HG02870 (cell line): ENCODE results near the gene CEP350.
"Not testable (repeated sequence)": the region's sequence is repeated elsewhere in the genome, so short reads cannot be mapped to it uniquely, and the experiment has no call there.

ENCODE experiments used
- ATAC-seq: cut with Tn5 transposase; IDR thresholded peaks from one replicate; pipeline ENCODE4 v1.9.1; 2021; ENCODE audit warnings: mild to moderate bottlenecking, moderate library complexity; ENCODE audit not compliant: unreplicated experiment

Gene CEP350

DNA sequence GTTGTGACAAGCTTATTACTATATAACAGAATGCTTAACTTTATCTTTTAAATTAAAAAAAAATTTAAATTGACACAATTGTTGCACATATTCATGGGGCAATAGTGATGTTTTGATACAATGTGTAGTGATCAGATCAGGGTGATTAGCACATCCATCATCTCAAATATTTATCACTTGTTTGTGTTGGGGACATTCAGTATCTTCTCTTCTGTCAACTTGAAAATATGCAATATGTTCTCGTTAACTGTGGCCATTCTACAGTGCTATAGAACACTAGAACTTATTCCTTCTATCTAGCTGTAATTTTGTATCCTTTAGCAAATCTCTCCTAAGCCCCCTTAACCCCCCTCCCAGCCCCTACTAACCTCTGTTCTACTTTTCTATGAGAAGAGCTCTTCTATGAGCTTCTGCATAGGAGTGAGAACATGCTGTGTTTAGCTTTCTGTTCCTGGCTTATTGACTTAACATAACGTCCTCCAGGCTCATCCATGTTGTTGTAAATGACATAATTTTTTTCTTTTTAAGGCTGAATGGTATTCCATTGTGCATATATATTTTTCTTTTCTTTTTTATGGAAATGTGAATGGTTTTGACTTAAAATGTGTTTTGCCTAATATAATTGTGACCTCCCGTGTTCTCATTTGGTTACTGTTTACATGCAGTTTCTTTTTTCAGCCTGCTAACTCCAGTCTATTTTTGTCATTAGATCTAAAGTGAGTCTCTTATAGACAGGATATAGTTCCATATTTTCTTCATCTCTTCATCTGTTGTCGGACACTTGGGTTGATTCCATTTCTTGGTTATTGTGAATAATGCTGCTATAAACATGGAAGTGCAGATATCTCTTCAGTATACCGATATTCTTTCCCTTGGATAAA lies 23.8 kb downstream of the CEP350 start:
- ATAC-seq, result no peak

DNA sequence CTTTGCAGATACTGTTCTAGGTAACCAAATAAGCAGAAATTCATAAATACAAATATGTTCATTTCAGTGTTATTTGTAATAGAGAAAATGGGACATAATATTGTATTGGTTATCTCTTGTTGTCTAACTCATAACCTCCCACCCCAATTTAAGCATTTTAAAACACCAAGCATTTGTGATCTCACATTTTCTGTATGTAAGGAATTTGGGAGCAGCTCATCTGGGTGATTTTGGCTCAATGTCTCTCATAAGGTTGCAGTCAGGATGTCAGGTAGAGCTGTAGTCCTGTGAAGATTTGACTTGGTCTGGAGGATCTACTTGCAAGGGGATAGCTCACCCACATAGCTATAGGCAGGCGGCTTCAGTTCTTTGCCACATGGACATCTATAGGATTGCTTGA lies 29.5 kb downstream of the CEP350 start:
- no peak for ATAC-seq

DNA sequence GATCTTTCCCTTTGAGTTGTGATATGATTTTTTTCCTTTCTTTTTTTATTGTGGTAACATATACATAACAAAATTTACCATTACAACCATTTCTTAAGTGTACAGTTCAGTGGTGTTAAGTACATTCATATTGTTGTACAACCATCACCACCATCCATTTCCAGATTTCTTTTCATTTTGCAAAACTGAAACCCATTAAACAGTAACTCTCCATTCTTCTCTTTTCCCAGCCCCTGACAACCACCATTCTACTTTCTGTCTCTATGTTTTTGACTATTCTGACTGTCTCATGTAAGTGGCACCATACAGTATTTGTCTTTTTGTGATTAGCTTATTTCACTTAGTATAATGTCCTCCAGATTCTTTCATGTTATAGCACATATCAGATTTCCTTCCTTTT lies 30.3 kb downstream of the CEP350 start:
- ATAC-seq, result no peak

DNA sequence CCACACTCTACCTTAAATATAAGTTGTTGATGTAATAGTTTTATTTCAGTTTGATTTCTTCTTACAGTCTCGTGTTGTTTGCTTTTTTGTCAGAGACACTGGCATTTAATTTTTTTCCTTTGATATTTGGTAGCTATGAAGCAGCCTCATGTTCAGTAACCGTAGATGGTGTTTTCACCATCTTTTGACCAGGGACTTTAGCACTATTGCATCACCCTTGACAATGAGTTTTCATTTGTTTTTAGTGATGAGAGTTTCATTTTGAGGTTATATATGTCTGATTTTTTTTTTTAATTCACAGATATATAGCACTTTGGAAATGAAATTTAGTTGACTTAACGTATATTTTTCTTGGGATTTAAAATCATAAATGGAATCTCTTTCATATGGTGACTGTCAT lies 36.2 kb downstream of the CEP350 start:
- no peak for ATAC-seq

DNA sequence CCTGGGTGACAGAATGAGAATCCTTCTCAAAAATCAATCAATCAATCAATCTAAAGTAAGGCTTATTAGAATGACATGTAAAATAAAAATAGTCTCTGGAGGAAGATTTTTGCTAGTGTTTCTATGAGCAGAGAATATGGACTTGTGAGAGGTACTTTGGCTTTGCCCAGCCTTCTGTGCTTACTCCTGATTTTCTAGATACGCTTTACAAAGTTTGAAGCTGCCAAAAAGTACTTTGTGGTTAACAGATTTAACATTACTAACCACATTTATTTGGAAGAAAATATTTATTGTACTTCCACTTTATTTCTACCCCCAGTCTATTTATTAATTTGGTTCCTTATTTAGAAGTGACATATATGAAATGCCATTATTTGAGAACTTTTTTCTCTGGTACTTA lies 41.0 kb downstream of the CEP350 start:
- ATAC-seq, result no peak

DNA sequence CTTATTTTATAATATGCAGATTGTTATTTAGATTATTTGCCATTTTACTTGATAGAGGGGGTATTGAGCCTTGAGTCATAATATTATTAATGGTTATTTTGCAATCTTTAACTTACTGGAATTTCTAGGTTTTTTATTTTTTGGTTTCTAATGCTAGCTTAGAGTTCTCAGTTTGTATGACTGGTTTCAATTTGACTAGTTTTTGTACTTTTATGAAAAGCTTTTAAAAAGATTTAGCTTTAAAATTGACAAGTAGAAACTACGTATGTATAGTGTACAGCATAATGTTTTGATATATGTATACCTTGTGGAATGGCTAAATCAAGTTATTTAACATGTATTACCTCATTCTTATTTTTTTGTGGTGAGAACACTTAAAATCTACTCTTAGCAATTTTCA lies 41.5 kb downstream of the CEP350 start:
- ATAC-seq, result peak; percentile 74

DNA sequence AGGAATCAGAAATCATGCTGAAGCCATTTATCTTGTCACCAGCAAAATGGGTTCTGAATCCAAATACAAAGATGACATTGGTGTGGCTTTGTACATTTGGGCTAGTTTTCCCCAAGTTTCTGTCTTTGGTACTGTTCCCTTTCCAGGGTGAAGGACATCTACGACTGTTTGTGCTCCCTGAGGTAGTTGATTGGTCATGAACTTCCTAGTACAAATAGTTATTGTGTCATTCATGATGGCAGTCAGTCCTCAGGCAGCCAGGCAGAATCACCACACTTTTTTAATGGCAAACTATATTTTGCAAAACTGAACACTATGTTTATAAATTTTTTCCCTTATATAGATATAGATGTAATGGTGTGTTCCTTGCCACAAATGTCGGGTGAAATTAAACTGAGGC lies 46.0 kb downstream of the CEP350 start:
- no peak for ATAC-seq

DNA sequence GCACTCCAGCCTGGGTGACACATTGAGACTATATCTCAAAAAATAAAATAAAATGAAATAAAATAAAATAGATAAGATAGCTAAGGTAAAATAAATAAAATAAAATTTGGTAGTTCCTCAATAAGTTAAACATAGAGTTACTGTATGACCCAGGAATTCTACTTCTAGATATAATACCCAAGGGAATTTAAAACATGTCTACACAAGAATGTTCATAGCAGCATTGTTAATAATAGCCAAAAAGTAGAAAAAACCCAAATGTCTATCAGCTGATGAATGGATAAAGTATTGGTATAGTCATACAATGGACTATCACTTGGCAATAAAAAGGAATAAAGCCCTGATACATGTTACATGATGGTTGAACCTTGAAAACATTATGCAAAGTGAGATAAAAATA lies 47.8 kb downstream of the CEP350 start:
- ATAC-seq, result no peak

DNA sequence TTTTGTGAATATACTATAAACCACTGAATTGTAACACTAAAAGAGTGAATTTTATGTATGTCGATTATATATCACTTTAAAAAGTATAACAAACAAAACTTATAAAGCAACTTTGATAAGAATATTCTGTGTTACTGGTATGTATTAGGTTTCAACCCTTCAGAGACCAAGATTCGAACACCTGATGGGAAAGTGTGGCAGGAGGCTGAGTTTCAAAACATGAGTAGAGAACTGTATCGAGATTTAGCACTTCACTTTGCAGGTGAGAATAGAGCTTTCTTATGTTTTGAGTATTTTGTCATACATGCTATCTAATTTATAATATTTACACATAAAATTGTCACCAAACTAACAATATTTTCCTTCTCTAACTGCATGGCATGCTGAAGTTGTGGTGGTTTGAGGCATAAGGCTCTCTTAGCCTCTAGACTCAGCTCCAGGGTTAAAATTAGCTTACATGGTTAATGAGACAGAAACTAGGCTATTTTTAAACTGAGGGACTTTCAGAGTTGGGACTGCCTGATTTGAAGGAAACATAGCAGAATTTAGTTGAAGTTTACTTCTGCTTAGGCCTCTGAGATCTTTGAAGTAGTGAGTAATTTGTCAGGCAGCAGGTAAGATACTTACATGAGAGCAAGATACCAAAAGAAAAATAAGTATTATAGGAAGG lies 48.6 kb downstream of the CEP350 start:
- ATAC-seq, result peak; percentile 87

DNA sequence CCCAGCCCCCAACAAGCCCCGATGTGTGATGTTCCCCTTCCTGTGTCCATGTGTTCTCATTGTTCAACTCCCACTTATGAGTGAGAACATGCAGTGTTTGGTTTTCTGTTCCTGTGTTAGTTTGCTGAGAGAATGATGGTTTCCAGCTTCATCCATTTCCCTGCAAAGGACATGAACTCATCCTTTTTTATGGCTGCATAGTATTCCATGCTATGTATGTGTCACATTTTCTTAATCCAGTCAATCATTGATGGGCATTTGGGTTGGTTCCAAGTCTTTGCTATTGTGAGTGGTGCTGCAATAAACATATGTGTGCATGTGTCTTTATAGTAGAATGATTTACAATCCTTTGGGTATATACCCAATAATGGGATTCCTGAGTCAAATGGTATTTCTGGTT lies 52.2 kb downstream of the CEP350 start:
- ATAC-seq, result not testable (repeated sequence)

DNA sequence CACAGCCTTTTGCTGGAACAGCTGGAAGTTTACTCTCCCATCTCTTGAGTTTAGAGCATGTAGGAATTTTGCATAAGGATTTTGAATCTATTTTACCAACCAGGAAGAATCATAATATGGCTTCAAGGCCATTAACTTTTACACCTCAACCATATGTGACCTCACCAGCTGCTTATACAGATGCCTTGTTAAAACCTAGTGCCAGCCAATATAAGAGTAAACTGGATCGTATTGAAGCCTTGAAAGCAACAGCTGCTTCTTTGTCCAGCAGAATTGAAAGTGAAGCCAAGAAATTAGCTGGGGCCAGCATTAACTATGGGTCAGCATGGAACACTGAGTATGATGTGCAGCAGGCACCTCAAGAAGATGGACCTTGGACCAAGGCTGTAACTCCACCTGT lies 65.4 kb downstream of the CEP350 start:
- no peak for ATAC-seq

DNA sequence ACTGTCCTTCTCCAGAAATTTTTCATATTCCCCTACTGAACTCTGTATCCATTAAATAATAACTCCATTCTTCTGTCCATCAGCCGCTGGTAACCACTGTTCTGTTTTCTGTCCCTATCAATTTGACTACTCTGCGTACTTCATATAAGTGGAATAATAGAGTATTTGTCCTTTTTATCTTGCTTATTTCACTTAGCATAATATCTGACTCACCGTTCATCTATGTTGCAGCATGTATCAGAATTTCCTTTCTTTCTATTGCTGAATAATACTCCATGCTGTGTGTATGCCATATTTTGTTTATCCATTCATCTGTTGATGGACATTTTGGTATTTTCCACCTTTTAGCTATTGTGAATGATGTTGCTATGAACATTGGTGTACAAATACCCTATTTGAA lies 71.9 kb downstream of the CEP350 start:
- no peak for ATAC-seq

DNA sequence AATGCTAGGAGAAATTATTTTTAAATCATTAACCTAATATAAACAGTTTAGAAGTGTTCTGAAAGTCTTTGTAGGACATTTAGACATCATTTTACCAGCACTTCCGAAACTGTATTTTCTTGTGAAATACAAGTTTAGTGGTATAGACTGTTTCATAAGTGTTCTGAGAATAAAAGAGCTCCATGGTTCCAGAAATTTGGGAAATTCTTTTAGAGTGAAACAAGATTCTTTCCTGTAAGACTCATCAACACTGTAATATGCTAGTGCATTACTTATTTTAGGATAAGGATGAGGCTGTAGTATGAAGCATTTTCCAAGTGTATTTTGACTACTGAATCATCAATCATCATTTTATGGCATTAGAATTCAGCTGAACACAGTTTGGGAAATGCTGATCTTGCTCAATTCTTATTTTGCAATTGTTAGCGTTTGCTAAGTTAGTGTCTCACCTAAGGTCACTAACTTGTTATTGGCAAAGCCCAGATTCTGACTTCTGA lies 73.4 kb downstream of the CEP350 start:
- ATAC-seq, result no peak

DNA sequence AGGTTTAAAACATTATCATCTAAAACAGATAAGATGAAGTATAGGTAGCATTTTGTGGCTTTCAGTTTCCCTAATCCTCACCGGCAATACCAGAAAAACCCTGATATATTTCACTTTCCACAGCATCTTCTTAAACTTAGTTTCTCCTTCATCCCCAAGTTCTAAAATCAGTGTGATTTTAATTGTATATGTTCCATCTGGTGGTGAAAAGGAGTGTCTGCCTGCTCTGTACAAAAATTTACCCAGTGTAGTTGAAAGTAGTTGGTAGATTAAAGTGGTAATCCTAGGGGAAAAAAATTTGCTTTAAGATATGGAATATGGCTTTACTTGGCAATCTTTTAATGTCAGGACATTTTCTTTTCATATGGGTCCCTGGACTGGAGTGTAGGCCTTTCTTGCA lies 74.3 kb downstream of the CEP350 start:
- no peak for ATAC-seq

DNA sequence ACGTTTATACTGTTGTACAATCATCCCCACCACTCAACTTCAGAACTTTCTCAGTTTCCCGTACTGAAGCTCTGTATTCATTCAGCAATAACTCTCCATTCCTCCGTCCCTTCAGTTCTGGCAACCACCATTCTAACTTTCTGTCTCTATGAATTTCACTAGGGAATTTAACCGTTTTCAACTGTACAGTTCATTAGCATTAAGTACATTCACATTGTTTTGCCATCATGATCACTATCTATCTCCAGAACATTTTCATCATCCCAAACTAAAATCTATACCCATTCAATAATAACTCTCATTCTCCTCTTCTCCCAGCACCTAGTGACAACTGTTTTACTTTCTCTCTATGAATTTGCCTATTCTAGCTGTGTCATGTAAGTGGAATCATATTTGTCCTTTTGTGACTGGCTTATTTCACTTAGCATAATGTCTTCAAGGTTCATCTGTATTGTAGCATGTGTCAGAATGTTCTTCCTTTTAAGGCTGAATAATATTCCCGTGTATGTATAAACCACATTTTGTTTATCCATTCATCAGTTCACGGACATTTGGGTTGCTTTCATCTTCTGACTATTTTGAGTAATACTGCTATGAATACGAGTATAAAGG lies 75.0 kb downstream of the CEP350 start:
- ATAC-seq, result no peak

DNA sequence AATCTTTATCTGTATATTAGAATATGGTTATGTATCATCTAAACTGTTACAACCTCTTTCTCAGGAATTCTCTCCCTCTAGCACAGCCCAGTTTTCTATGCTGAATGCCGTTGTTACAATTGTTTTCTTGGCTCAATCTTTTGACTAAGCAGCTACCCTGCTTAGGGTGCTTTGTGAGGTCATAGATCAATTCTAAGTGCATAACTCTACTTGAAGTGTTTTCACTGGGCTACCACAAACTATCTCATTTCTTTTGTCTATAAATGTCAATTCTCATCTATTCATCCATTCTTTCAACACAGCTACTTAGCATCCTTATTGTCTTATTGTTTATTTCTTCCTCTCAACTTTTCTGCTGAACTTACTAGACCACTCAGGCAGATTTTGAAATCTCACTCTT lies 77.1 kb downstream of the CEP350 start:
- ATAC-seq, result no peak

DNA sequence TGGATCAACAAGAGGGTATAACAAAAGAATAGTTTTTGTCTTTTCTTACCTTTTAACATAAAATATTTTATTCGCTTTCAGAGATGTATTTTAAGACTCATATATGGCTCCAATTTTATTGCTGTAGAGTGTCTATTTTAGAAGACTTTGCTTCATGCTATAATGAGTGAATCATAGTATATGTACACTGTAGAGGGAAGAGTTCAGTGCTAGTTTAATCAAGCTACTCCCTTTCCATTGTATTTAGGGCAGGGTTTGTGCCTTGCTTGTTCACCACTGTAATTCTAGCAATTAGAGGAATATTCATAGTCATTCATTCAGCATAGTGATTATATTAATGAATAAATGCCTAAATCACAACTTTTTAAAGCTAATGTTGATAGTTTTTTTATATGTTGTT lies 78.8 kb downstream of the CEP350 start:
- ATAC-seq, result no peak

DNA sequence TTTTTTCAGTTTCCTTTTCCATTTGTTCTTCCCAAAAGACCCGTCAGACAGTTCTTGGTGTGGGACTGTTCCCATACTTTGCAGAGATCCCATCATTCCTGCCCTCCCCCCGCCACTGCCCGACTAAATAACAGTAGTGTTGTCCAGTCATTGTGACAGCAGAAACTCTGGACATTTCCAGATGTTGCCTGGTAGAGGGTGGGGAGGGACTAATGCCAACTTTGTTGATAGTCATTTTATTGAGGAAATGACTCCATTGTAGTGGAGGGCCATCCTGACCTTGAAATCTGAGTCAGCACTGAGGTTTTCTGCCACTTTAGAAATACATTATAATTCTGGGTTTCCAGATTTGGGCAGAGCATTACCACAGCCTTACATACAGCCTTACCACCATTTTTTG lies 85.4 kb downstream of the CEP350 start:
- no peak for ATAC-seq

DNA sequence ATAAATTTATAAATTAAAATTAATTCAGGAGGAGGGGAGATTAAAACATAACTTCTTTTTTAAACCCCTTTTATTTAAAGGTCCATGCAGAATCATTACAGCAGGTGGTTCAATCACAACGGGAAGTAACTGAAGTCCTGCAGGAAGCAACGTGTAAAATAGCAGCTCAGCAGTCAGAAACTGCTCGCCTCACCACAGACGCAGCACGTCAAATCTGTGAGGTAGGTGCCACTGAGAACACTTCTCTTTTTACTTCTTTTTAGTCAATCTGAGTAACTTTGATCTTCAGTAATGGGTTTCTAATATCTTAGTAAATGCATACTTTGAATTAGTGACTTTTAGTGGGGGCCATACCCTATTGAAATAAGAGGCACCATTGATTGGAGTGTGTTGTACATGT lies 87.0 kb downstream of the CEP350 start:
- ATAC-seq, result no peak

DNA sequence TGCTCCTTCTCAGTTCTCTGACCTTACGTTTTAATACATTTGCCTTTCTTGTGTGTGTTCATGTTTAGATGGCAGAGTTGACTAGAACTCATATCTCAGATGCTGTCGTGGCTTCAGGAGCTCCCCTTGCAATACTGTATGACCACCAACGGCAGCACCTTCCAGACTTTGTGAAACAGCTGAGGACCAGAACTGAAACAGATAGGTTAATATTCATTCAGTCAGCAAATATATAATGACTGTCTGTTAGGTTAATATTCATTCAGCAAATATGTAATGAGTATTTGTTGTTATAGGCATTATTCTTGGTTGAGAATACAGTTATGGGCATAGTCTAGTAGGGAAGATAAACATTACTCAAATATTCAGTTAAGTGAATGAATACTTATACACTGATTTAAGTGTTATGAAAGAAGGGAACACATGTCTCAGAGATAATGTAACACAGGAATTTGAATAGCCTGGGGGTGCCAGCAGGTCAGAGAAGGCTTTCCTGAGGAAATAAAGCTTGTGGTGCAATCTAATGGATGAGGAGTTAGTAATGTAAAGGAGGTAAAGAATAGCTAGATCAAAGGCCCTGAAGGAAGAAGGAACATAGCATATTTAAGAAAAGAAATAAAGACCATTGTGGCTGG lies 88.5 kb downstream of the CEP350 start:
- ATAC-seq, result no peak

DNA sequence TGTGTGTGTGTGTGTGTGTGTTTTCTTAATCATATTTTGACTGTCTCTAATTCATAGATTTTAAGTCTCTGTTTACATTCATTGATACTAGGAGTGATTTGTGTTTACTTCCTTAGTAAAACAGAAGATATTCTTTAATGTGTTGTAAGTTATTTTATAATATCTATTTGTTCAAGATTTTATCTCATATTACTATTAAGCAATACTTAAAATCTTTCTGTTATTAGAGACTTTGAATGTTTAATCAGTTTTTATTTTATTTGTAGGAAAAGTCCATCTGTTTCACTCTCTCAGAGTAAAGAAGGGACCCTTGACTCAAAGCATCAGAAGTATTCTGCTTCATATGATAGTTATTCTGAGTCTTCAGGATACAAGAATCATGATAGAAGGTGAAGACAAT lies 89.2 kb downstream of the CEP350 start:
- no peak for ATAC-seq
